Measurements from ENCODE around the gene CDCA7L. TPM values are rescaled to one million over a fixed set of nuclear protein-coding genes. Genes with fewer than 3 reads are reported as not detected.
A peak's percentile ranks its signal among the peaks of the same experiment; 100 is the strongest.

Gene CDCA7L
- total and polyA plus RNA-seq, 8 donors: 27.5 to 63.7 (median 49.1) TPM

GRCh38 chr7:21947056-21947455 lies 1.4 kb upstream of the CDCA7L start:
- Histone ChIP-seq H3K4me3 (no peak overlapping the region), H3K9me3 (no peaks in the 10 kb centered on the region), H3K4me1 (peaks cover 4 to 54% of the 10 kb centered on the region in 2 donors), H3K36me3 (no peaks in the 10 kb centered on the region), H3K27ac (no peak overlapping the region), H3K27me3 (peaks cover 0 to 8% of the 10 kb centered on the region in 2 donors)
- intact Hi-C loops (cut with DNase I): no loop called here
- DNase-seq: no peak
- no peak for TF ChIP-seq CTCF (IDR thresholded peaks at IDR 0.05)
- no peak for ATAC-seq

GRCh38 chr7:21946222-21946709 lies 567 bp upstream of the CDCA7L start:
- intact Hi-C loops (cut with DNase I): no loop called here
- Histone ChIP-seq H3K36me3 (no peaks in the 10 kb centered on the region), H3K27ac (peak overlapping the region; percentile 79 to 81), H3K4me3 (peak overlapping the region; percentile 66 to 72), H3K9me3 (no peaks in the 10 kb centered on the region), H3K4me1 (peaks cover 4 to 62% of the 10 kb centered on the region in 2 donors), H3K27me3 (peaks cover 0 to 8% of the 10 kb centered on the region in 2 donors)
- TF ChIP-seq CTCF (IDR thresholded peaks at IDR 0.05): no peak
- ATAC-seq (no peak), DNase-seq (no peak)

GRCh38 chr7:21944616-21945453 lies 864 bp downstream of the CDCA7L start:
- H3K27ac ChIP-seq: peak overlapping the region; percentile 79 to 81
- no peak for TF ChIP-seq CTCF (IDR thresholded peaks at IDR 0.05)
- peak overlapping the region; percentile 66 to 72 for H3K4me3 ChIP-seq
- intact Hi-C loops (cut with DNase I): no loop called here
- H3K36me3 ChIP-seq: no peaks in the 10 kb centered on the region
- peak; percentile 23 to 92 (median 74) for DNase-seq
- no peaks in the 10 kb centered on the region for H3K9me3 ChIP-seq
- peaks cover 9 to 74% of the 10 kb centered on the region in 2 donors for H3K4me1 ChIP-seq
- ATAC-seq: peak; percentile 70
- peaks cover 0 to 8% of the 10 kb centered on the region in 2 donors for H3K27me3 ChIP-seq

GRCh38 chr7:21943436-21943835 lies 2.3 kb downstream of the CDCA7L start:
- no peak for ATAC-seq
- Histone ChIP-seq H3K4me3 (no peak overlapping the region), H3K27me3 (peaks cover 0 to 8% of the 10 kb centered on the region in 2 donors), H3K4me1 (peaks cover 12 to 84% of the 10 kb centered on the region in 2 donors), H3K36me3 (no peaks in the 10 kb centered on the region), H3K27ac (no peak overlapping the region), H3K9me3 (no peaks in the 10 kb centered on the region)
- no peak for TF ChIP-seq CTCF (IDR thresholded peaks at IDR 0.05)
- no peak for DNase-seq
- intact Hi-C loops (cut with DNase I): no loop called here

GRCh38 chr7:21942955-21943354 lies 2.7 kb downstream of the CDCA7L start:
- H3K27ac ChIP-seq: no peak overlapping the region

More at GRCh38 chr7:21942955-21943354, 2.7 kb downstream of the CDCA7L start:
- TF ChIP-seq CTCF (IDR thresholded peaks at IDR 0.05): no peak
- intact Hi-C loops (cut with DNase I): no loop called here
- Histone ChIP-seq H3K4me3 (no peak overlapping the region), H3K4me1 (peaks cover 12 to 84% of the 10 kb centered on the region in 2 donors), H3K27me3 (peaks cover 0 to 8% of the 10 kb centered on the region in 2 donors), H3K36me3 (no peaks in the 10 kb centered on the region), H3K9me3 (no peaks in the 10 kb centered on the region)
- no peak for DNase-seq
- no peak for ATAC-seq
